Putamen (tissue), 1 donor: ENCODE results near the gene KRABD2.
"Not testable (repeated sequence)": the region's sequence is repeated elsewhere in the genome, so short reads cannot be mapped to it uniquely, and the experiment has no call there.

Experiments used
- DNase-seq: peaks from one replicate; pipeline ENCODE4 v3.0.0-alpha.2; 2016; ENCODE audit warnings: low spot score

KRABD2 gene

GRCh38 chr17:8392674-8393469 lies 16.4 kb upstream of the KRABD2 start:
- no peak for DNase-seq

DNA sequence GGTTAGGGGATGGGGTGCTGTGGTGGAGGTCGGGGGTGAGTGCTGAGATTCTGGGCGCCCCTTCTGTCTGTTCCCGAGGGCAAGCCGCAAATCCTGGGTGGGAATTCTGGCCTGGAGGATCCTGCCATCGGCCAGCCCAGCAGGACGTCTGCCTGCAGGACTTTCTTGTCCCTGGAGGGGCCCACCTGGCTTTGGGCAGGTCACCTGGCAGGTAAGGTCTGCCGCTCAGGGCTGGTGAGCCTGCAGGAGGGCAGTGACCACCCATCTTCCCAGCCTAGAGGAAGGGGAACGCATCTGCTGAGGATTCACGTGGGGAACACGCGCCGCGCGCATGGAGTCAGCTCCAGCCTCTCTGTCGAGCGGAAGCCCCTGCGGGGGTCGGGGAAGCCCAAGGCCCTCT lies 15.8 kb upstream of the KRABD2 start:
- DNase-seq = no peak

DNA sequence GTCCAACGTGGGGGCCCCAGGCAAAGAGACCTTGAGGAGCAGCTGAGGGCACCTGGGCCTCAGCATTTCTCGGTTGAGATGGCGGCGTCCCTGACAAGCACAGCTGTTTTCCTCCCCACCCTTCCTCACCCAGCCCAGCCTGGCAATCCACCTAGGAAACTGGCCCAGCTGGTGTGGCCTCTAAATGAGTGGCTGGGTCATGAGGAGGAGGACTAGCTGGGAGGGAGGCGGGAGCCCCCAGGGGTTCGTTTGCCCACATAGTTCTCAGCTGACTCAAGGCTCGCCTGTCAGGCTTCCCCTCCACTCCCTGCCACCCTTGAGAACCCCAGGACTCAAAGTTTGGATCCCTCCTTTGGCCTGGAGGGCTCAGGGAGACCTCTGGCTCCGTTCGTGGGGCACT lies 15.2 kb upstream of the KRABD2 start:
- DNase-seq = no peak

DNA sequence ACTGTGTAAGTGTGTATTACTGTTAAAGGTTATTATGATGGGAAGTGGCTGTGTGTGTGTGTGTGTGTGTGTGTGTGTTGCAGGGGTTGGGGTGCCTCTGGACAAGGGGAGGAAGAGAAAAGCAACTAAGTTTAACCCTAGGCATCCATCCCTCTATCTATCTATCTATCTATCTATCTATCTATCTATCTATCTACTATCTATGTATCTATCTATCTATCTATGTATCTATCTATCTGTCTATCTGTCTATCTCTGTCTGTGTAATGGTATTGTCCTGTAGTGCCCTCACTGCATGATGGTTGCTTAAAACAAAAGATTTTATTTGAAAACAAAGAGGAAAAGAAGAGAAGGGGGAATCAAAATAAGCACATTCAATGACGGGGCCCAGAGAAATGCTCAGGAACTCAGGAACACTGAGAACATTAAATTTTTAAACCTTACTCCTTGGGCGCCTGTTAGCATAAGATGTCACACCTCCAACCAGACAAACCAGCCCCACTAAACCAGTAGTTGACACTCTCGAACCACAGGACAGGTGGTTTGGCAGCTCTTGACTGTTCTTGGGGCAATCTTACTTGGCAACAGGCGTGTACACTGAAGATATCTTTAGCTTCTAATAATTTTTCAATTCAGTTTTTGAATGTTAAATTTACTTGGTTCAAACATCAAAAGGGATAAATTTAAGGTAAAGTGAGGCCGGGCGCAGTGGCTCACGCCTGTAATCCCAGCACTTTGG lies 11.6 kb upstream of the KRABD2 start:
- DNase-seq = no peak

DNA sequence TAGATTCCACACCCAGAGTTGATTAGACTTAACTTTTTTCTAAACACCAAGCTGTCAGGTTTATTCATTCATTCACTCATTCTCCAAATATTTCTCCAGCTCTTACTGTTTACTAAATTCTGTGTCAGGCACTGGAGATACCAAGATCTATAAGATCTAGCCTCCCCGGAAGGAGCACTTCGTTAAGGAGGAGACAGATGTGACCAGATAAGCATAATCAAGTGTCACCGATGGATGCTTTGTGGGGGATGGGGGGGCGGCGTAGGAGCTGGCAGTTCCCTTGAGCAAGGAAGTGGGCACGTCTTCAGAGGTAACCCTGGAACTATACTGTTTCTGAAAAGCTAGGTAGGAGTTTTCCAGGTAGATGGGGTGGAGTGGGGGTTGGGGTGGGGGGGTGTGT lies 10.3 kb upstream of the KRABD2 start:
- DNase-seq = no peak

DNA sequence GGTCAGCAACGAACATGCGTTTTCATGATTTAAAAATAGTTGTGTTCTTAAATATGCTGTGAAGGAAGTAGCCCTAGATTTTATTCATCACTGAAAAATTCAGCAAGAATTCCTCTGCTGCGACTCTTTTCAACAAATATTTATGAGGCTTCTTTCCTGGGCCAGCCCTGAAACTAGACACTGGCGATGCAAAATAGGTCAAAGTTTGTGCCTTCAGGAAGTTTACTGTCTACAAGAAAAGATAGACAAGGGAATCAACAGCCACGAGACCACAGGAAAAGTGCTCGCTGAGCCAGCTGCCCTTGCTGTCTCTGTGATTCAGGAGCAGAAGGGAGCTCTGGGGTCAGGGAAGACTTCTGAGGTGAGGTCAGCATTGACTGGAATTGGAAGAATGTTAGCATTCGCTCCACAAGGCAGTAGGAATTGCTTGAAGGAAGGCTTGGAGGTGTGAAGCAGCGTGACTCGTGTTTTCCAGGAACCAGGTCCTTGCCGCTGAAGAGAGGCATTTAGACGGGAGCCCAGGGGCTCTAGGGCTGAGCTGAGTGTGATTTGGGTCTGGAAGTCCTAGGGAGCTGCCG lies 8.4 kb upstream of the KRABD2 start:
- no peak for DNase-seq

DNA sequence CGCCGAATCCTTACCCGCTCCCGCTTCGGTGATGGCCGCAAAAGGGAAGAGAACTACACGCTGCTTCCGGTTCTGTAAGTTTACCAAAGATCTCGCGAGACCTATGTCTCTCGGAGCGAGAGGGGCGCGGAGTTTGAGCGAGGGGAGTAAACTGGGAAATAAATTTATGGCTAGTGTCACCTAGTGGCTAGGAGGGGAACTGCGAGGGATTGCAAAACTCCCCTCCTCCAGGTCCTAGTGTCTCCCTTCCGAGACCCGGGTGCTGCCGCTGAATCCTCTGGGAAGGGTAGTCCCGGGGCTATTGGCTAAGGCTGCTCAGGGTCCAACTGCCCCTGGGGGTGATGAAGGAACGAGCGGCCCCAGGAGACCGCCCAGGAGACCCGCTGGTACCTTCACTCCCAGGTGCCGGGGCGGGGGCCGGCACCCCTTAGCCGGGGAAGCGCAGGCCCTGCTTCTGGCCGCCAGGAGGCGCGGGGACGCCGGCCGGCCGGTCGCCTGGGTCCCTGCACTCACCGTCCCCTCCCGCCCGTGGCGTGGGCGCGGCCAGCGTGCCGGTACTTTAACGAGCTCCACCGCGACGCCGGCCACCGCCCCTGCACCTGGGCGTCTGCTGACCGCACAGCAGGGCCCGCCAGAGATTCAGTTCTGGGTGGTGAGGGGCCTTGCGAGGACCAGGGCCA lies 6.8 kb upstream of the KRABD2 start, which contains the start of gene RPL26:
RPL26 (minus strand) TSS at position 51 of the 680 bp plus-strand sequence. CDS start 883 bp downstream, outside the sequence.
- DNase-seq = peak; percentile 98

- DNase-seq = no peak
Observed at GRCh38 chr17:8382880-8383142, 6.3 kb upstream of the KRABD2 start.

- DNase-seq = no peak
Observed at GRCh38 chr17:8382052-8382879, 5.8 kb upstream of the KRABD2 start.

GRCh38 chr17:8380049-8380448 lies 3.5 kb upstream of the KRABD2 start:
- DNase-seq = no peak

GRCh38 chr17:8378117-8378516 lies 1.6 kb upstream of the KRABD2 start:
- DNase-seq = not testable (repeated sequence)

DNA sequence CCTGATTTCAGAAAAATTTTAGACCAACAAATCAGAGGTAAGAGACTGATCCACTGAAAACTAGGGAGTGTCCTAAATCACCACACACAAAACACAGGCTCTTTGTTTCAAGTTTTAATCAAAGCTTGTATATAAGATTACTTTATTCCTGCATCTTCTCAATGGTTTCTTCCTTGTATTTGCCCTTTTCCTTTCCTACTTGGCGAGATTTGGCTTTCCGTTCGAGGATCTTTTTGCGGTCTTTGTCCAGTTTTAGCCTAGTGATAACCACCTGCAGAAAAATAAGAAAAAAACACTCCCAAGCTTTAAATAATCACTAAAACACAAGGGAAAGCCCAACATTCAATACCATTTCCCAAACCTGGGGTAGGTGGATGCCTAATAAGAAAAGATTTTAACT lies 918 bp upstream of the KRABD2 start:
- no peak for DNase-seq

- DNase-seq = no peak
Observed at GRCh38 chr17:8375738-8376259, 705 bp downstream of the KRABD2 start.

- DNase-seq = not testable (repeated sequence)
Observed at GRCh38 chr17:8373856-8374255, 2.6 kb downstream of the KRABD2 start.

GRCh38 chr17:8372422-8372821 lies 4.1 kb downstream of the KRABD2 start:
- no peak for DNase-seq

GRCh38 chr17:8371786-8372185 lies 4.7 kb downstream of the KRABD2 start:
- DNase-seq = no peak

DNA sequence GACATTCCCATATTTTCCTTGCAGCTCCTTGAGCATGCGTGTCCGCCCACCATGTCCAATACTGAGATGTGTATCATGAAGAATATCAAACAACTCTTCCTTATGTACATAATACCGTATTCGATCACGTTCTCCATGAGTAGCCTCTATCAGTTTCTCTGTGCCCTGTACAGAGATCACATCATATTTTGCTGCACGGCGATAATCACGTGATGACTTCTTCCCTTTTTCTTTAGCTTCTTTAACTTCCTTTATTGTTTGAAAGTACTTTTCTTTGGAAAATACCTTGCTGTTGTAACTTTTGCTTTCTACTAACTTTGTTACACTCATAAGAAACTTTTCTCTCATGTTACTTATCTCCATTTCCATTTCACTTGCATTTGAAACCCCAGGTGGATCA lies 6.6 kb downstream of the KRABD2 start:
- no peak for DNase-seq

DNA sequence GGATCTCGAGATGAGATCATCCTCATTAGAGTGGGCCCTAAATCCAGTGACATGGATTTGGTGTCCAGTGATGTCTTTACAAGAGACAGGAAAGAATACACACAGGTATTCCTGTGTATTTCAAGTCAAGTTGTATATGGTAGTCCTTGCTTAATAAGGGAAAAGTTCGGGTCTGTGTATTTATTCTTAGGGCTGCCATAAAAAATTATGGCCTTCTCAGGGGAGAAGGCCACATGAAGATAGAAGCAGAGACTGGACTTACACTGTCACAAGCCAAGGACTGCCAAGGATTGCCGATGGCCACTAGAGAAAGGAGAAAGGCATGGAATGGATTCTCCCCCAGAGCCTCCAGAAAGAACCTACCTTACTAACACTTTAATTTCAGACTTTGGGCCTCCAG lies 8.3 kb downstream of the KRABD2 start:
- DNase-seq = no peak

DNA sequence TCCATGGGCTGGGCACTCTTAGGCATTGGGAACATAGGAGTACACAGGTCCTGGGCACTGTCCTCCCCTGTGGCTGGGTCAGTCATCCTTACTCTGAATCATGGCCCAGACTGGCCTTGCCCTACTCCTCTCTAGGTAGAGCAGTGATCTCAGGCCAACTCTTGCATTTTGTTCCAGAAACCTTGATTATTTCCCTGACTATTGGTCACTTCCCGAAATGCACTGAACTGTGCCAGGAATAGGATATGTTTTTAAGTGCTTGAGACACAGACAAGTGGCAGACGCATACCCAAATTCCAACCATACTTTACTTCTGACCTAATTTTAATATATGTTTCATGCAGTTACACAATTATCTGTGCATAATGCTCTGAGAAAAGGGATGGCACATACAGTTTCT lies 10.3 kb downstream of the KRABD2 start:
- DNase-seq = no peak

DNA sequence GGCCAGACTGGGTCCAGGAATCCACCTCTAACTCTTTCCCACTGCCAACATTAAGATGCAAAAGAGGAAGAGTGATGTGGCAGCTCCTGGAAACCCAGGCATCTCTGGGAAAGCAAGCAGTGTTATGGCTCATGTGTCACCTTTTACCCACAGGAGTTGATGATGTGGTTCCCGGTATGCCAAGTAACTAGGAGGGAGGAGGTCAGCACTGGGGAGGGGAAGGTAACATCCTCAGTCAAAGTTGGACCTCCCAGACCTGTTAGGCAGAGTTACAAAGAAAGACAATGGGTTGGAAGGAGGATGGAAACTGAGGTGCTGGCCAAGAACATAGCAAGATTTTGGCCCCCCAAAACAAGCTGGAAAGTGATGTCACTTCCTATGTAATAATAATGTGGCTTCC lies 11.4 kb downstream of the KRABD2 start:
- no peak for DNase-seq

DNA sequence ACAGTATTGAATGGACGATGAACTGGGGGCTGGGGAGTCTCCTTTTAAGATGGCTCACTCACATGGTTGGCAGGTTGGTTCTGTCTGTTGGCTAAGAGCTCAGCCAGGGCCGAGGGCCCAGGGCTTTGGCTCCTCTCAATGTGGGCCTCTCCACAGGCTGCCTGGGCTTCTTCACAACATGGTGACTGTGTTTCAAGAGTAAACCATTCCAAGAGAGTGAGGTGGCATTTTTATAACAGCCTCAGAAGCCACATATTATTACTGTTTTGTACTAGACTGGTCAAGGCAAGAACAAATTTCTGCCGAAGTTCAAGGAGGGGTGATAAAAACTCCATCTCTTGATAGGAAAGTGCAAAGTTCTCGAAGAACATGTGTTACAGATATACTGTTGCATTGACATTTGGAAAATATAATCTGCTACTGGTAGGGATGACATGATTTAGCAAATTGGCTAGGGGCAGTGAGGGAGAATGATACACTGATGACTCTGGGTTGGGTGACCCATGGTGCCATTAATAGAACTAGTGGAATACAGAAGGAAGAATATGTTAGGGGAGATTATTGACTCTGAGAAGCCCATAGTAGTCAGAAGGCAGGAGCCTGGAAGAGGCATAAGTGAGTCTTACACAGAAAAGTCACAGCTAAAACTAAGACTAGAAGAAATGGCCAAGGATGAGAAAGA lies 13.7 kb downstream of the KRABD2 start:
- no peak for DNase-seq
